HFFc6 (cell line): ENCODE data around the gene WAC. TPM values are rescaled to one million over a fixed set of nuclear protein-coding genes. Genes with fewer than 3 reads are reported as not detected.
"Not testable (repeated sequence)": the region's sequence is repeated elsewhere in the genome, so short reads cannot be mapped to it uniquely, and the experiment has no call there.

Experiments
- DNase-seq: peaks from one replicate; pipeline ENCODE4 v3.0.0-alpha.2; 2018
- H3K27ac Mint-ChIP-seq: 2 replicates; pipeline ENCODE4 v1.8.0; 2020; ENCODE audit warnings: mild to moderate bottlenecking, mixed read lengths
- H3K27me3 Mint-ChIP-seq: 2 replicates; pipeline ENCODE4 v1.8.0; 2021; ENCODE audit warnings: mild to moderate bottlenecking, moderate library complexity, mixed read lengths; ENCODE audit not compliant: insufficient read depth
- H3K36me3 Mint-ChIP-seq: 2 replicates; pipeline ENCODE4 v1.8.0; 2021; ENCODE audit warnings: low read depth, mixed read lengths
- H3K4me1 Mint-ChIP-seq: 2 replicates; pipeline ENCODE4 v1.8.0; 2020; ENCODE audit warnings: low read depth, mixed read lengths
- H3K4me3 Mint-ChIP-seq: 2 replicates; pipeline ENCODE4 v1.8.0; 2020; ENCODE audit warnings: mild to moderate bottlenecking, moderate library complexity, mixed read lengths
- H3K9me3 Mint-ChIP-seq: 2 replicates; pipeline ENCODE4 v1.8.0; 2020; ENCODE audit warnings: mild to moderate bottlenecking, mixed read lengths
- total RNA-seq, 6 experiments: library from RNA; stranded (reverse); fragmentation: NEBNext Ultra II Directional; extraction: Animal tissue kit (Norgen Biotek cat#: 25700); gene quantifications; 2 replicates in 1 of 6; 3 replicates in 5 of 6; pipeline ENCODE4 v1.2.3, GENCODE V29; 2021
- TF ChIP-seq, protein P1 (sequence below): fragments of 200-600 bp; sonication (generic); IDR thresholded peaks from 2 replicates; pipeline ENCODE4 v1.5.0; 2021; ENCODE audit warnings: antibody characterized with exemption, mild to moderate bottlenecking

Gene WAC
- total RNA-seq, 6 experiments from 2014 or later, result 67.2 to 81.5 (median 74.3) TPM

DNA sequence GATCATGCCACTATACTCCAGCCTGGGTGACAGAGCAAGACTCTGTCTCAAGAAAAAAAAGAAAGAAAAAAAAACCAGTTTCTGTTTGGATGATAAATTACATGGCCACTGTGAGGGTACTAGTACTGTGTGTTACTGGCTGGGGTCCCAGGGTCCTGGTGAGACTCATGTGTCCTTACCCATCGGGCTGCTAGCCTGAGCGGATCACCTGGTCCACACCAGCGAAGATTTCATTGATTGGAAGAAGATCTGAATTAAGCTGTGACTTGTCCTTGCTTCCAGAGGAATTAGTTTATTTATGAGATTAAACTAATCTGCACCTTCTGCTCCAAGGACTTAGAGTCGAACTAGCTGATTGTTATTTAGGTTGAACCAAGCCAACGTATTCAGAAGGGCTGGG lies 104.4 kb downstream of the WAC start:
- TF ChIP-seq, protein P1, sequence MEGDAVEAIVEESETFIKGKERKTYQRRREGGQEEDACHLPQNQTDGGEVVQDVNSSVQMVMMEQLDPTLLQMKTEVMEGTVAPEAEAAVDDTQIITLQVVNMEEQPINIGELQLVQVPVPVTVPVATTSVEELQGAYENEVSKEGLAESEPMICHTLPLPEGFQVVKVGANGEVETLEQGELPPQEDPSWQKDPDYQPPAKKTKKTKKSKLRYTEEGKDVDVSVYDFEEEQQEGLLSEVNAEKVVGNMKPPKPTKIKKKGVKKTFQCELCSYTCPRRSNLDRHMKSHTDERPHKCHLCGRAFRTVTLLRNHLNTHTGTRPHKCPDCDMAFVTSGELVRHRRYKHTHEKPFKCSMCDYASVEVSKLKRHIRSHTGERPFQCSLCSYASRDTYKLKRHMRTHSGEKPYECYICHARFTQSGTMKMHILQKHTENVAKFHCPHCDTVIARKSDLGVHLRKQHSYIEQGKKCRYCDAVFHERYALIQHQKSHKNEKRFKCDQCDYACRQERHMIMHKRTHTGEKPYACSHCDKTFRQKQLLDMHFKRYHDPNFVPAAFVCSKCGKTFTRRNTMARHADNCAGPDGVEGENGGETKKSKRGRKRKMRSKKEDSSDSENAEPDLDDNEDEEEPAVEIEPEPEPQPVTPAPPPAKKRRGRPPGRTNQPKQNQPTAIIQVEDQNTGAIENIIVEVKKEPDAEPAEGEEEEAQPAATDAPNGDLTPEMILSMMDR, result no peak
- peaks cover 3% of the 10 kb centered on the region for H3K4me1 Mint-ChIP-seq
- no peaks in the 10 kb centered on the region for H3K36me3 Mint-ChIP-seq
- DNase-seq, result no peak
- no peaks in the 10 kb centered on the region for H3K9me3 Mint-ChIP-seq
- H3K4me3 Mint-ChIP-seq, result no peak overlapping the region
- H3K27ac Mint-ChIP-seq, result no peak overlapping the region
- peaks cover 25% of the 10 kb centered on the region for H3K27me3 Mint-ChIP-seq

DNA sequence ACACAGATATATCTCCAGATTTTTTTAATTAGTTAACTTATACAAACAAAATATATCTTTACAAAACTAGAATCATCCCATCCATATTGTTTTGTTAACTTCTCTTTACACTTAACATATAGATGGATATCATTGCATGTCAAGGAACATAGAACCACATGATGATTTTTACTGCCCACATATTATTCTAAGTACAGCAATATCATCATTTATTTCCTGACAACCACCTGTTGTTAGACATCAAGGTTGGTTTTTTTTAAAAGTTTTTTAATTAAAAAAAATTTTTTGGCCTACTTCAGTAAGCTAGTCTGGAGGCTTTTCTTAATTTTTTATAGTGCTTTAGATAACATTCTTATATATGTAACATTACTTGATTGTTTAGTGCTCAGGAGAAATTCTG lies 105.5 kb downstream of the WAC start:
- H3K36me3 Mint-ChIP-seq, result no peaks in the 10 kb centered on the region
- peaks cover under 1% of the 10 kb centered on the region; the same call in 1 of the 2 replicates for H3K4me1 Mint-ChIP-seq
- no peaks in the 10 kb centered on the region for H3K9me3 Mint-ChIP-seq
- TF ChIP-seq, protein P1, result no peak
- H3K27me3 Mint-ChIP-seq, result peaks cover 23% of the 10 kb centered on the region
- no peak overlapping the region for H3K4me3 Mint-ChIP-seq
- H3K27ac Mint-ChIP-seq, result no peak overlapping the region
- DNase-seq, result no peak

DNA sequence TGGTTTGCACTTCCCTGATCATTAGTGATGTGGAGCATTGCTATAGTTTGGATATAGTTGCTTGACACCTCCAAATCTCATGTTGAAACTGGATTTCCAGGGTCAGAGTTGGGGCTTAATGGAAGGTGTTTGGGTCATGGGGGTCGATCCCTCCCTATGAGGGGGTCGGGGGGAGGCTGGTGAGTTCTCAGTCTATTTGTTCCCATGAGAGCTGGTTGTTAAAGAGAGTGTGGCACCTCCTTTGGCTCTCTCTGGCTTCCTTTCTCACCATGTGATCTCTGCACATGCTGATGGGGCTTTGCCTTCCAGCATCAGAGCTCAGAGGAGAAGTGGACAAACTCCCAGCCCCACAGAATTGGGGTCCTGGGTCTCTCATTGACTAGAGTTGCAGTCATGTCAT lies 107.6 kb downstream of the WAC start:
- H3K27me3 Mint-ChIP-seq, result peaks cover 19% of the 10 kb centered on the region
- no peak for DNase-seq
- TF ChIP-seq, protein P1, result no peak
- no peaks in the 10 kb centered on the region for H3K36me3 Mint-ChIP-seq
- H3K27ac Mint-ChIP-seq, result no peak overlapping the region
- H3K4me3 Mint-ChIP-seq, result no peak overlapping the region
- H3K9me3 Mint-ChIP-seq, result no peaks in the 10 kb centered on the region
- peaks cover 5% of the 10 kb centered on the region; the same call in 1 of the 2 replicates for H3K4me1 Mint-ChIP-seq

DNA sequence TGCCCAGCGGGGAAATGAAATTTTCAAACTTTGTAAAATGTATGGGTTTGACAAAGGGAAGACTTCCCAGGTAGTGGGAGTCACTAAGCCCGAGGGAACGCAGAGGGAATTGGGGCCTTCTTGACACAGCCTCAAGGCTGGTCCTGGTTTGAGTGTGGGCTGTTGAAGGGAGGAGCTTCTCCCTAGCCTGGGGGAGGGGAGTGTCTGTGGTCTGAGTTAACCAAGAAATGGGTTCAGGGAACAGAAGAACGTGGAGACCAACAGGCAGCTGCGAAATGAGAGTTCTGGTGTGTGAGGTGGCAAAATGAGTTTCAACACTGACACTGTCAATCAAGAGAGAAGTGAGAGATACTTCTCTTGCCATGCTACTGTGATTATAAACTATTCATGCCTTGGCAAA lies 111.7 kb downstream of the WAC start:
- TF ChIP-seq, protein P1, result no peak
- H3K4me3 Mint-ChIP-seq, result no peak overlapping the region
- peaks cover 12% of the 10 kb centered on the region for H3K27me3 Mint-ChIP-seq
- no peak for DNase-seq
- no peaks in the 10 kb centered on the region for H3K36me3 Mint-ChIP-seq
- H3K4me1 Mint-ChIP-seq, result peaks cover 5% of the 10 kb centered on the region; the same call in 1 of the 2 replicates
- H3K27ac Mint-ChIP-seq, result no peak overlapping the region
- no peaks in the 10 kb centered on the region for H3K9me3 Mint-ChIP-seq

DNA sequence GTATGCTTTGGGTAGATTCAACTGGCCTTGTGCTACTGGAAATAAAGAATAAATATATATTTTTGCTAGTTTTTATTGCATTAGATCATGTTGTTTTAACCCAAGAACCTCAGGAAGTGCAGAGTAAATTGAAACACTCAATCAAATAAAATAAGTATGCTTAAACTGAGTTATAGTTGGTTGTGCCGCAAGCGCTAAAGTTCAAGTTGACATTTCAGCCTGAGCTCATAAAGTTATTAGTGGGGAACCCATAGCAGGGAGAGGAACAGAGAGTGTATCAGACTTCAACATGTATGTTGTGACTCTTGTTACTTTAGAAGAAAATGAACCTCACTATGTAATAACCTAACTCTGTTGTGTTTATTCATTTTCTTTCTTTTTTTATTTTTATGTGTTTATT lies 119.2 kb downstream of the WAC start:
- no peaks in the 10 kb centered on the region for H3K9me3 Mint-ChIP-seq
- H3K36me3 Mint-ChIP-seq, result no peaks in the 10 kb centered on the region
- TF ChIP-seq, protein P1, result no peak
- no peak overlapping the region for H3K4me3 Mint-ChIP-seq
- H3K27ac Mint-ChIP-seq, result no peak overlapping the region
- no peak for DNase-seq
- peaks cover 3% of the 10 kb centered on the region for H3K27me3 Mint-ChIP-seq
- no peaks in the 10 kb centered on the region for H3K4me1 Mint-ChIP-seq

DNA sequence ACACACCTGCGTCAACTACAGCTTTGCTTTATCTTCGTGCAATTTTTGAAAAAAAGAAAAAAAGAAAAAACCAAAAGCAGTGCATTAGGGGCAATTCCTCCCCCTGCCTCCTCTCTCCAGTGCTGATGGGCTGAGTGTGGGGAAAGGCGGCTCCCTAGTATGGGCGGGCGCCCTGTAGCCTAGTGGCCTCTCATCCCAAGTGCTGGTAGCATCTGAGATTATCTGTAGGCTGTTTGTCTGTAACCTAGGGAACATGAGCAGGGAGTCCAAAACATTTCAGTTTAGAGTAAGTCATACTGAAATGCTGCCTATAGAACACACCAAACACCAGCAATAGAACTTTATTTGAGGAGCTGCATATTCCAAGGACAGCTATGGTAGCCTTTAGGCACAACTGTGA lies 119.8 kb downstream of the WAC start:
- no peak overlapping the region for H3K4me3 Mint-ChIP-seq
- TF ChIP-seq, protein P1, result no peak
- DNase-seq, result no peak
- H3K36me3 Mint-ChIP-seq, result no peaks in the 10 kb centered on the region
- H3K4me1 Mint-ChIP-seq, result no peaks in the 10 kb centered on the region
- no peak overlapping the region for H3K27ac Mint-ChIP-seq
- peaks cover 4% of the 10 kb centered on the region for H3K27me3 Mint-ChIP-seq
- no peaks in the 10 kb centered on the region for H3K9me3 Mint-ChIP-seq

DNA sequence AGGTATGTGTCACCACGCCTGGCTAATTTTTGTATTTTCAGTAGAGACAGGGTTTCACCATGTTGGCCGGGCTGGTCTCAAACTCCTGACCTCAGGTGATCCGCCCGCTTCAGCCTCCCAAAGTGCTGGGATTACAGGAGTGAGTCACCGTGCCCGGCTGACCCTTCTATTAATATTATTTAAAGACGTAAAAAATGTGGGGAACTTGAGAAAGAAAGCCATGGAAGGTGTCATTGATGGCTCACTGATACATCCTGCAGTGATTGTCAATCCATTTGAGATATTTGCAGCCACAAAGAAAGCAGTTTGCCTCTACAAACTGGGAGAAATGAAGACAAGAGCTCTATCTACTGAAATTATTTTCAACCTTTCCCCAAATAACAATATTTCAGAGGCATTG lies 125.9 kb downstream of the WAC start:
- not testable (repeated sequence) for H3K36me3 Mint-ChIP-seq, H3K4me3 Mint-ChIP-seq, DNase-seq, H3K27me3 Mint-ChIP-seq, H3K9me3 Mint-ChIP-seq, H3K27ac Mint-ChIP-seq
- peaks cover 25% of the 10 kb centered on the region for H3K4me1 Mint-ChIP-seq
